NB4 (cell line): ENCODE measurements around the gene ASIC2.

Experiments used
- DNase-seq: peaks from one replicate; pipeline ENCODE4 v3.0.0; 2010; ENCODE audit warnings: low read depth
- H3K4me3 ChIP-seq: one replicate; pipeline ENCODE4 v1.5.1; 2011; ENCODE audit warnings: mild to moderate bottlenecking, low read depth, low read length, moderate library complexity
- CTCF ChIP-seq: IDR thresholded peaks from one replicate; pipeline ENCODE4 v1.5.1; 2012; ENCODE audit warnings: low read depth, low read length
- MAX ChIP-seq: IDR thresholded peaks from 2 replicates; pipeline ENCODE4 v1.6.1; 2011; ENCODE audit warnings: low read depth, low read length
- MYC ChIP-seq: IDR thresholded peaks from 2 replicates; pipeline ENCODE4 v1.6.1; 2011; ENCODE audit warnings: low read depth, low read length
- POLR2A ChIP-seq: IDR thresholded peaks from 2 replicates; pipeline ENCODE4 v1.6.1; 2011; ENCODE audit warnings: mild to moderate bottlenecking; ENCODE audit not compliant: insufficient read length; ENCODE audit errors: extremely low read depth

The ASIC2 gene

GRCh38 chr17:33178681-33179080, 114.4 kb downstream of the ASIC2 start:
- DNase-seq: no peak
- H3K4me3 ChIP-seq: no peak overlapping the region
- no peak for TF ChIP-seq MAX
- TF ChIP-seq CTCF: no peak
- TF ChIP-seq POLR2A: no peak
- TF ChIP-seq MYC: no peak

- no peak for TF ChIP-seq MYC
- TF ChIP-seq CTCF: no peak
- TF ChIP-seq POLR2A: no peak
- no peak for TF ChIP-seq MAX
- no peak for DNase-seq
- no peak overlapping the region for H3K4me3 ChIP-seq
Measured at GRCh38 chr17:33175562-33175961, 117.5 kb downstream of the ASIC2 start.

GRCh38 chr17:33171931-33172330, 121.2 kb downstream of the ASIC2 start:
- H3K4me3 ChIP-seq: no peak overlapping the region
- TF ChIP-seq CTCF (no peak), MAX (no peak)
- DNase-seq: no peak

GRCh38 chr17:33169580-33170285, 123.4 kb downstream of the ASIC2 start:
- no peak for TF ChIP-seq MYC
- TF ChIP-seq CTCF: no peak
- no peak for TF ChIP-seq POLR2A
- TF ChIP-seq MAX: no peak
- no peak for DNase-seq
- no peak overlapping the region for H3K4me3 ChIP-seq

- DNase-seq: no peak
- no peak overlapping the region for H3K4me3 ChIP-seq
- TF ChIP-seq MYC (no peak), CTCF (no peak), POLR2A (no peak), MAX (no peak)
Measured at GRCh38 chr17:33167736-33168135, 125.4 kb downstream of the ASIC2 start.

- no peak overlapping the region for H3K4me3 ChIP-seq
- no peak for DNase-seq
- TF ChIP-seq MYC: no peak
- no peak for TF ChIP-seq POLR2A
- no peak for TF ChIP-seq MAX
- no peak for TF ChIP-seq CTCF
Measured at GRCh38 chr17:33166472-33166871, 126.6 kb downstream of the ASIC2 start.
